K562 (cell line): ENCODE data around the gene CSNK1G1. TPM values are rescaled to one million over a fixed set of nuclear protein-coding genes. Genes with fewer than 3 reads are reported as not detected.

ENCODE experiments used
- ATAC-seq: fragments of 200-7000 bp; cut with Tn5 transposase; 3 replicates; pipeline ENCODE4 v1.9.1; 2020; ENCODE audit warnings: moderate library complexity
- BruUV-seq: library from RNA; stranded (reverse); fragments of 400-500 nt; replicated peaks from 2 replicates; lab custom pipeline; 2021; lab: Mats Ljungman, UMichigan
- CTCF ChIA-PET: fragments of 300-600 bp; formaldehyde crosslinking; extraction: SDS; loops from one replicate; lab custom pipeline; 2021; ENCODE audit warnings: low intra/inter-chr PET ratio; lab: Yijun Ruan, JAX
- POLR2A ChIA-PET: fragments of 300-600, 350-650 bp; sonication (Branson Sonifier 250); formaldehyde crosslinking; extraction: SDS; loops from one replicate; lab custom pipeline; 2021; ENCODE audit warnings: antibody characterized with exemption, inconsistent platforms; lab: Yijun Ruan, JAX
- DNase-seq, 4 experiments: peaks; one replicate each; pipeline versions ENCODE4 v3.0.0 to v3.0.0-alpha.2; 2011 to 2018; ENCODE audit warnings: low spot score in 3 of 4, mixed read lengths in 3 of 4; ENCODE audit errors: extremely low read depth in 1 of 4
- FAIRE-seq: peaks from 2 replicates; lab custom pipeline; 2011; peaks lifted over from hg19 to GRCh38; lab: Jason Lieb, UNC
- H2AFZ ChIP-seq: 2 replicates; pipeline ENCODE4 v1.6.0; 2011; ENCODE audit warnings: low read depth, low read length, control low read depth, inconsistent platforms
- H3K27ac ChIP-seq: fragments of 200-600 bp; 3 replicates; pipeline ENCODE4 v1.8.0; 2011; ENCODE audit warnings: low read depth, mild to moderate bottlenecking, control low read depth, inconsistent platforms, low read length, moderate library complexity, mixed read lengths; ENCODE audit errors: extremely low read depth
- H3K27me3 ChIP-seq, 2 experiments: fragments of 300-600 bp in 1 of 2; 2 replicates in 1 of 2; 3 replicates in 1 of 2; pipeline versions ENCODE4 v1.6.0 to v1.8.0; 2011; ENCODE audit warnings: inconsistent platforms in 2 of 2, low read length in 2 of 2, mild to moderate bottlenecking in 1 of 2, mixed read lengths in 1 of 2, moderate library complexity in 1 of 2; ENCODE audit not compliant: control insufficient read depth in 2 of 2, insufficient read depth in 2 of 2
- H3K36me3 ChIP-seq: fragments of 300-600 bp; 3 replicates; pipeline ENCODE4 v1.8.0; 2011; ENCODE audit warnings: mild to moderate bottlenecking, low read length, inconsistent platforms; ENCODE audit not compliant: control insufficient read depth, insufficient read depth
- H3K4me1 ChIP-seq, 2 experiments: fragments of 200-600 bp in 1 of 2; replicated peaks in 1 of 2; 2 replicates in 1 of 2; 3 replicates in 1 of 2; pipeline versions ENCODE4 v1.5.1 to v1.8.0; 2011; ENCODE audit warnings: inconsistent platforms in 2 of 2, low read length in 2 of 2, mild to moderate bottlenecking in 1 of 2, mixed read lengths in 1 of 2, moderate library complexity in 1 of 2; ENCODE audit not compliant: control insufficient read depth in 2 of 2, insufficient read depth in 2 of 2
- H3K4me2 ChIP-seq: 2 replicates; pipeline ENCODE4 v1.6.1; 2011; ENCODE audit warnings: low read length, control low read depth, inconsistent platforms, mixed read lengths; ENCODE audit not compliant: insufficient read depth
- H3K4me3 ChIP-seq: fragments of 200-600 bp; sonication (generic), shearing (Covaris generic); 2 replicates; pipeline ENCODE4 v1.5.1; 2016; ENCODE audit warnings: control low read depth, inconsistent platforms
- H3K79me2 ChIP-seq: fragments of 200-600 bp; 3 replicates; pipeline ENCODE4 v1.8.0; 2011; ENCODE audit warnings: low read length, inconsistent platforms; ENCODE audit not compliant: control insufficient read depth, insufficient read depth
- H3K9ac ChIP-seq, 2 experiments: 2 replicates each; pipeline versions ENCODE4 v1.6.0 to v1.6.1; 2011; ENCODE audit warnings: low read depth in 2 of 2, low read length in 2 of 2, control low read depth in 1 of 2, inconsistent platforms in 1 of 2, mild to moderate bottlenecking in 1 of 2, mixed read lengths in 1 of 2; ENCODE audit not compliant: insufficient read depth in 1 of 2
- H3K9me1 ChIP-seq: one replicate; pipeline ENCODE4 v1.6.0; 2011; ENCODE audit warnings: inconsistent platforms, mild to moderate bottlenecking, low read length, moderate library complexity; ENCODE audit not compliant: control insufficient read depth, insufficient read depth
- H3K9me3 ChIP-seq: replicated peaks from 2 replicates; pipeline ENCODE4 v1.5.1; 2011; ENCODE audit warnings: low read depth, low read length, inconsistent platforms; ENCODE audit not compliant: control insufficient read depth, insufficient read depth
- H4K20me1 ChIP-seq: replicated peaks from 2 replicates; pipeline ENCODE4 v1.6.1; 2011; ENCODE audit warnings: low read length, inconsistent platforms, mixed read lengths; ENCODE audit not compliant: control insufficient read depth, insufficient read depth
- ATF6 ChIP-seq: sonication (generic); formaldehyde crosslinking; IDR thresholded peaks from 2 replicates; pipeline ENCODE4 v1.4.0; 2020; ENCODE audit warnings: mild to moderate bottlenecking, missing genetic modification reagents
- CHAMP1 ChIP-seq: fragments of 450-650 bp; IDR thresholded peaks from 2 replicates; pipeline ENCODE4 v1.6.1; 2016; ENCODE audit warnings: mild to moderate bottlenecking
- CLOCK ChIP-seq: fragments of 250-450 bp; sonication (Bioruptor Pico); IDR thresholded peaks from 2 replicates; pipeline ENCODE4 v1.4.0; 2020; ENCODE audit warnings: mild to moderate bottlenecking, moderate library complexity, borderline replicate concordance
- CTCFL ChIP-seq: IDR thresholded peaks from 2 replicates; pipeline ENCODE4 v1.6.1; 2011; ENCODE audit warnings: borderline replicate concordance, low read depth, mild to moderate bottlenecking, moderate library complexity, low read length; ENCODE audit not compliant: insufficient read depth, poor library complexity, severe bottlenecking
- ETV1 ChIP-seq: fragments of 450-650 bp; conservative IDR thresholded peaks from 2 replicates; pipeline ENCODE4 v1.6.1; 2016; ENCODE audit warnings: missing genetic modification characterization, control low read depth, low read depth, missing compliant biosample characterization
- GABPB1 ChIP-seq: sonication (generic); formaldehyde crosslinking; IDR thresholded peaks from 2 replicates; pipeline ENCODE4 v1.8.0; 2022; ENCODE audit warnings: mild to moderate bottlenecking, missing genetic modification reagents
- HMG20A ChIP-seq: fragments of 450-650 bp; formaldehyde crosslinking; conservative IDR thresholded peaks from 2 replicates; pipeline ENCODE4 v1.4.0; 2020; ENCODE audit warnings: mild to moderate bottlenecking, mixed read lengths
- KDM4B ChIP-seq, 2 experiments: fragments of 450-650 bp in 1 of 2; sonication (generic) in 1 of 2; IDR thresholded peaks; 2 replicates each; pipeline ENCODE4 v1.6.1; 2016 to 2017; ENCODE audit warnings: borderline replicate concordance in 2 of 2, antibody characterized with exemption in 1 of 2, low read depth in 1 of 2, mild to moderate bottlenecking in 1 of 2
- SIRT6 ChIP-seq: IDR thresholded peaks from one replicate; pipeline ENCODE4 v1.6.1; 2012; ENCODE audit warnings: low read depth, mild to moderate bottlenecking, control low read depth, inconsistent platforms, low read length, moderate library complexity
- ZNF143 ChIP-seq: sonication (generic); formaldehyde crosslinking; IDR thresholded peaks from 2 replicates; pipeline ENCODE4 v1.9.0; 2022; ENCODE audit warnings: mild to moderate bottlenecking, missing genetic modification reagents
- WGBS: fragments of 100-300 bp; shearing (Covaris generic); methylation state at CpG from one replicate; pipeline ENCODE4 v1.1.6; 2016; ENCODE audit warnings: low coverage, mixed read lengths; ENCODE audit not compliant: insufficient coverage; ENCODE audit errors: missing lambda C conversion rate; 5-methylcytosine and 5-hydroxymethylcytosine counted together
- in situ Hi-C: fragments of 300-500 bp; cut with MboI; formaldehyde crosslinking; loops from 4 replicates; pipeline ENCODE4 v1.15.0; 2018; ENCODE audit warnings: inconsistent platforms, mixed read lengths
- intact Hi-C: fragments of 100-400 bp; cut with micrococcal nuclease; formaldehyde crosslinking; loops from 2 replicates; pipeline ENCODE4 v1.14.2; 2022
- polyA plus RNA-seq, 8 experiments: library from polyadenylated mRNA; depleted of rRNA in 4 of 8; stranded (reverse) in 5 of 8; unstranded in 3 of 8; fragments of >200 nt; fragmentation: Nextera tagmentation in 2 of 8; fragmentation: Illumina TruSeq in 1 of 8; extraction: Ambion mirVana in 2 of 8; extraction: Trizol in 1 of 8; gene quantifications; 2 replicates each; pipeline versions ENCODE4 v1.2.1 to v1.2.3, GENCODE V29; 2011 to 2014; ENCODE audit warnings: inconsistent platforms in 1 of 8, missing spikeins in 1 of 8
- total RNA-seq, 7 experiments: library from RNA; depleted of rRNA in 6 of 7; stranded (reverse); fragments of >200 nt in 6 of 7; fragmentation: Illumina TruSeq in 2 of 7; extraction: Trizol in 2 of 7; gene quantifications; 2 replicates each; pipeline versions ENCODE4 v1.2.1 to v1.2.3, GENCODE V29; 2011 to 2021; ENCODE audit warnings: low replicate concordance in 1 of 7
- TF ChIP-seq, protein P1 (sequence below): fragments of 450-650 bp; formaldehyde crosslinking; IDR thresholded peaks from 2 replicates; pipeline ENCODE4 v1.4.0; 2022; ENCODE audit warnings: missing genetic modification characterization

The CSNK1G1 gene
- total and polyA plus RNA-seq, 9 of the 15 experiments (the other 6 are each of a cell fraction or from before 2014, with no cell fraction given): 4.5 to 18.5 (median 9.5) TPM

DNA sequence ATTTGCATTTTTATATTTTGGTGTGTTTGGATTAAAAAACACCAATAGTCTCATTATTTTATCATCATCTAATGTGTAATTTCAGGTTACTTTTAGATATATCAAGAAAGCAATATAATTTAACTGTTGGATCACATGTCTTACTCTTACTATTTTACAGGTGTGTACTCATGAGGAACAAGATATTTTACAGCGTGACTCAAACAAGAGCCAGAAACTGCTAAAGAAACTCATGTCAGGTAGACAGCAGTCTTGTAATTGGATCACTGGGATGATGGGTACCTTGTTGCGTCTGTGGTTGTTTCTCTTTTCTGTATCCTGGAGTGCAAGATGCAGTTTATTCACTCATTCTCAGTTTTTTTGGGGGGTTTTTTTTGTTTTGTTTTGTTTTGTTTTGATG is 44.6 kb upstream of the CSNK1G1 start:
- H3K4me3 ChIP-seq: no peak overlapping the region
- intact Hi-C loops (no loop called here), in situ Hi-C loops (no loop called here)
- H3K9ac ChIP-seq: no peak overlapping the region
- H3K27ac ChIP-seq: no peak overlapping the region
- H3K9me1 ChIP-seq: no peaks in the 10 kb centered on the region
- H3K4me1 ChIP-seq: no peaks in the 10 kb centered on the region
- DNase-seq: no peak
- ChIA-PET CTCF (no interaction called here), POLR2A (no interaction called here)
- H2AFZ ChIP-seq: no peak overlapping the region
- H4K20me1 ChIP-seq: no peaks in the 10 kb centered on the region
- no peaks in the 10 kb centered on the region for H3K79me2 ChIP-seq
- no peak overlapping the region for H3K4me2 ChIP-seq
- ATAC-seq: no peak
- 93% methylated on average over 2 of the region's 2 CpGs for WGBS
- H3K9me3 ChIP-seq: no peaks in the 10 kb centered on the region
- H3K27me3 ChIP-seq: no peaks in the 10 kb centered on the region
- no TSS peak for BruUV-seq
- FAIRE-seq: no peak
- H3K36me3 ChIP-seq: peaks cover 50% of the 10 kb centered on the region
- TF ChIP-seq CHAMP1 (no peak), CTCFL (no peak), HMG20A (no peak), GABPB1 (CRISPR knock-in tag) (no peak), ETV1 (no peak), ZNF143 (CRISPR knock-in tag) (no peak), CLOCK (no peak), SIRT6 (no peak), ATF6 (CRISPR knock-in tag) (no peak), KDM4B (IDR thresholded peaks at IDR 0.05; ENCODE audit: borderline replicate concordance in 2 of 2, low read depth in 1 of 2) (no peak)
- TF ChIP-seq, protein P1, sequence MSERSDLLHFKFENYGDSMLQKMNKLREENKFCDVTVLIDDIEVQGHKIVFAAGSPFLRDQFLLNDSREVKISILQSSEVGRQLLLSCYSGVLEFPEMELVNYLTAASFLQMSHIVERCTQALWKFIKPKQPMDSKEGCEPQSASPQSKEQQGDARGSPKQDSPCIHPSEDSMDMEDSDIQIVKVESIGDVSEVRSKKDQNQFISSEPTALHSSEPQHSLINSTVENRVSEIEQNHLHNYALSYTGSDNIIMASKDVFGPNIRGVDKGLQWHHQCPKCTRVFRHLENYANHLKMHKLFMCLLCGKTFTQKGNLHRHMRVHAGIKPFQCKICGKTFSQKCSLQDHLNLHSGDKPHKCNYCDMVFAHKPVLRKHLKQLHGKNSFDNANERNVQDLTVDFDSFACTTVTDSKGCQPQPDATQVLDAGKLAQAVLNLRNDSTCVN: no peak
